ENCODE measurements around the gene HOXA7.

HOXA7 gene

DNA sequence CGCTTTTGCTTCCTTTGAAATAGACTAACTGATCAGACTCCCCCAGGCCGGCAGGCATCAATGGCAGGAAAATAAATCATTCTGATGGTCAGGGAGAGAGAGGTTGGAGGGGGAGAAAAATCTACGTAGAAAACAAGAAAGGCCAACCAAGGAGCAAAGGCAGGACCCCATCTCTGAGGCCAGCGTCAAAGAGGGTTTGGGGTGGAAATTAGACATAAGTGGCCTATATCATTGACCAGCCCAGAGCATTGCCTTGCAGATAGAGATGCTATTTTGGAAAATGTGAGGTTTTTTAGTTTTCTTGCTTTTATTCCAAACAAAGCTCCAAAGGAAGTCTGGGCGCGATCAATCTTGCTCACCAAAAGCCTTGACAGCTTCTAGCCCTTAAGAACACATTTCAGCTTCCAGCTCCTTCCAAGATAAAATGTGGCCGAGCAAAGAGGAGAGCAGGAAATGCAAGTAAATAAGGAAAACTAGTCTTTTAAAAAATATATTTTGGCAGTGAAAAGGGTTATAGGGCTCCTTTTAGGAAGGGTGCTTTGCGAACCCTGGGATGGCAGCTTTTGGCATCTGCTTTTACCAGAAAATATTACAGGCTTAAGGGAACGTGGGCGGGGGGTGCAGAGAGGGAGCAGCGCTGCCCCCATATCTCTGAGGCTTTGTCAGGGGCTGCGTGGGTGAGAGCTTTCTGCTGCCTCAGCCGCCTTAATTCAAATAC, 52.0 kb downstream of the HOXA7 start:
- DNase-seq: no peak
